Stimulated activated CD8-positive, alpha-beta memory T cell treated with anti-CD3 and anti-CD28 coated beads, Interleukin-12 subunit alpha, Interleukin-12 subunit beta, amount 100 ng/mL, for 24 hours (primary cell): ENCODE measurements around the gene CA6.
"Not testable (repeated sequence)": the region's sequence is repeated elsewhere in the genome, so short reads cannot be mapped to it uniquely, and the experiment has no call there.

Experiments used
- DNase-seq: peaks from one replicate; pipeline ENCODE4 v3.0.0-alpha.2; 2020; ENCODE audit errors: extremely low read depth

Gene CA6

GRCh38 chr1:9004700-9005394 is 59.2 kb downstream of the CA6 start:
- DNase-seq: peak; percentile 49

GRCh38 chr1:9005395-9005708 is 59.7 kb downstream of the CA6 start:
- DNase-seq: no peak

- DNase-seq: no peak
These were observed 61.4 kb downstream of the CA6 start for GRCh38 chr1:9006956-9007615.

GRCh38 chr1:9008236-9008635 is 62.6 kb downstream of the CA6 start:
- no peak for DNase-seq

GRCh38 chr1:9009438-9010370 is 64.0 kb downstream of the CA6 start:
- no peak for DNase-seq

GRCh38 chr1:9010781-9011323 is 65.2 kb downstream of the CA6 start:
- no peak for DNase-seq

GRCh38 chr1:9013819-9014218 is 68.2 kb downstream of the CA6 start:
- no peak for DNase-seq

GRCh38 chr1:9014475-9015375 is 69.1 kb downstream of the CA6 start:
- DNase-seq: no peak

GRCh38 chr1:9016455-9016854 is 70.8 kb downstream of the CA6 start:
- no peak for DNase-seq

GRCh38 chr1:9018333-9018732 is 72.7 kb downstream of the CA6 start:
- no peak for DNase-seq

- no peak for DNase-seq
These were observed 74.2 kb downstream of the CA6 start for GRCh38 chr1:9019896-9020295.

GRCh38 chr1:9020305-9020704 is 74.6 kb downstream of the CA6 start:
- no peak for DNase-seq

- DNase-seq: not testable (repeated sequence)
These were observed 76.5 kb downstream of the CA6 start for GRCh38 chr1:9022026-9022738.

GRCh38 chr1:9022773-9023172 is 77.1 kb downstream of the CA6 start:
- DNase-seq: no peak
